HepG2 (cell line): ENCODE data around the gene RAC3. TPM values are rescaled to one million over a fixed set of nuclear protein-coding genes. Genes with fewer than 3 reads are reported as not detected.

ENCODE experiments used
- ATAC-seq: fragments of 200-7000 bp; cut with Tn5 transposase; 3 replicates; pipeline ENCODE4 v1.9.1; 2020; ENCODE audit warnings: mild to moderate bottlenecking, moderate library complexity
- BruUV-seq: library from RNA; stranded (reverse); fragments of 400-500 nt; replicated peaks from 2 replicates; lab custom pipeline; 2021; lab: Mats Ljungman, UMichigan
- CTCF ChIA-PET: fragments of 300-600 bp; formaldehyde crosslinking; extraction: SDS; loops from one replicate; lab custom pipeline; 2021; ENCODE audit warnings: low total read pairs, inconsistent platforms, low intra/inter-chr PET ratio; lab: Yijun Ruan, JAX
- POLR2A ChIA-PET: fragments of 350-600 bp; sonication (Branson Sonifier 250); formaldehyde crosslinking; loops from one replicate; lab custom pipeline; 2020; ENCODE audit warnings: antibody characterized with exemption, inconsistent platforms; lab: Yijun Ruan, JAX
- DNase-seq: peaks from one replicate; pipeline ENCODE4 v3.0.0-alpha.2; 2015; ENCODE audit warnings: low spot score
- FAIRE-seq: peaks from 3 replicates; lab custom pipeline; 2011; peaks lifted over from hg19 to GRCh38; lab: Jason Lieb, UNC
- H2AFZ ChIP-seq: one replicate; pipeline ENCODE4 v1.6.1; 2011; ENCODE audit warnings: low read length, inconsistent platforms
- H3K27ac ChIP-seq: fragments of 300-600 bp; 3 replicates; pipeline ENCODE4 v1.8.0; 2011; ENCODE audit warnings: mixed run types, mild to moderate bottlenecking, mixed read lengths, low read length, inconsistent platforms; ENCODE audit not compliant: insufficient read depth; ENCODE audit errors: extremely low read length
- H3K27me3 ChIP-seq, 2 experiments: fragments of 200-600 bp in 1 of 2; 2 replicates in 1 of 2; 3 replicates in 1 of 2; pipeline versions ENCODE4 v1.6.0 to v1.8.0; 2011; ENCODE audit warnings: low read length in 2 of 2, mild to moderate bottlenecking in 2 of 2, moderate library complexity in 2 of 2, inconsistent platforms in 1 of 2; ENCODE audit not compliant: insufficient read depth in 2 of 2, control insufficient read depth in 1 of 2
- H3K36me3 ChIP-seq, 2 experiments: fragments of 200-600 bp in 1 of 2; replicated peaks in 1 of 2; 2 replicates in 1 of 2; 3 replicates in 1 of 2; pipeline versions ENCODE4 v1.5.1 to v1.8.0; 2011; ENCODE audit warnings: low read length in 2 of 2, inconsistent platforms in 1 of 2; ENCODE audit not compliant: insufficient read depth in 2 of 2, control insufficient read depth in 1 of 2
- H3K4me1 ChIP-seq: 2 replicates; pipeline ENCODE4 v1.5.1; 2012; ENCODE audit warnings: low read length, inconsistent platforms; ENCODE audit not compliant: insufficient read depth
- H3K4me2 ChIP-seq: 2 replicates; pipeline ENCODE4 v1.6.0; 2011; ENCODE audit warnings: low read depth, low read length, inconsistent platforms
- H3K4me3 ChIP-seq, 3 experiments: fragments of 200-600 bp in 1 of 3; sonication (generic), shearing (Covaris generic) in 1 of 3; replicated peaks in 1 of 3; 2 replicates each; pipeline ENCODE4 v1.5.1; 2011 to 2016; ENCODE audit warnings: low read length in 3 of 3, inconsistent platforms in 2 of 3, low read depth in 2 of 3, mild to moderate bottlenecking in 2 of 3, control low read depth in 1 of 3, mixed read lengths in 1 of 3; ENCODE audit not compliant: insufficient read depth in 1 of 3
- H3K79me2 ChIP-seq: one replicate; pipeline ENCODE4 v1.6.1; 2011; ENCODE audit warnings: low read length, inconsistent platforms; ENCODE audit not compliant: insufficient read depth
- H3K9ac ChIP-seq: 2 replicates; pipeline ENCODE4 v1.6.0; 2011; ENCODE audit warnings: mild to moderate bottlenecking, low read depth, low read length, inconsistent platforms; ENCODE audit not compliant: insufficient read depth
- H3K9me3 ChIP-seq: 2 replicates; pipeline ENCODE4 v1.5.1; 2012; ENCODE audit warnings: mild to moderate bottlenecking, low read length
- H4K20me1 ChIP-seq: 2 replicates; pipeline ENCODE4 v1.6.0; 2011; ENCODE audit warnings: inconsistent platforms, mild to moderate bottlenecking, low read length, moderate library complexity; ENCODE audit not compliant: insufficient read depth
- ARID2 ChIP-seq: sonication (generic); formaldehyde crosslinking; IDR thresholded peaks from 2 replicates; pipeline ENCODE4 v1.8.1; 2022; ENCODE audit warnings: mild to moderate bottlenecking, missing genetic modification reagents, borderline replicate concordance
- NFIB ChIP-seq: sonication (generic); formaldehyde crosslinking; IDR thresholded peaks from 2 replicates; pipeline ENCODE4 v1.9.0; 2021; ENCODE audit warnings: missing genetic modification reagents, mild to moderate bottlenecking, borderline replicate concordance
- POLR2AphosphoS2 ChIP-seq: IDR thresholded peaks from 2 replicates; pipeline ENCODE4 v1.6.1; 2011; ENCODE audit warnings: low read depth, low read length, improper control_type of control experiment
- ZNF574 ChIP-seq: sonication (generic); formaldehyde crosslinking; IDR thresholded peaks from 2 replicates; pipeline ENCODE4 v1.4.0; 2020; ENCODE audit warnings: missing genetic modification reagents
- ZNF704 ChIP-seq: sonication (generic); formaldehyde crosslinking; IDR thresholded peaks from 2 replicates; pipeline ENCODE4 v1.8.1; 2023; ENCODE audit warnings: mild to moderate bottlenecking, inconsistent platforms, moderate library complexity, missing genetic modification reagents, borderline replicate concordance
- WGBS: methylation state at CpG from one replicate; pipeline ENCODE4 v1.1.6; 2017; ENCODE audit warnings: low lambda C conversion rate; 5-methylcytosine and 5-hydroxymethylcytosine counted together
- in situ Hi-C: cut with HindIII; loops from 2 replicates; pipeline ENCODE4 v1.10.0; 2017; ENCODE audit warnings: low pct_unique_long_range_greater_than_20kb; ENCODE audit not compliant: extremely low pct_ligation_motif_present
- intact Hi-C: fragments of 100-400 bp; cut with micrococcal nuclease; formaldehyde crosslinking; loops from one replicate; pipeline ENCODE4 v1.10.0; 2022; ENCODE audit not compliant: unreplicated experiment
- polyA plus RNA-seq, 8 experiments: library from polyadenylated mRNA; depleted of rRNA in 3 of 8; stranded (reverse) in 7 of 8; unstranded in 1 of 8; fragments of >200 nt; fragmentation: Illumina TruSeq in 4 of 8; extraction: Trizol in 4 of 8; gene quantifications; 2 replicates each; pipeline versions ENCODE4 v1.2.1 to v1.2.3, GENCODE V29; 2011 to 2016; ENCODE audit warnings: low read depth in 4 of 8, missing spikeins in 1 of 8, mixed read lengths in 1 of 8; ENCODE audit not compliant: insufficient read depth in 1 of 8
- total RNA-seq, 5 experiments: library from RNA; depleted of rRNA; stranded (reverse); fragments of >200 nt; fragmentation: Illumina TruSeq; extraction: Trizol; gene quantifications; 2 replicates each; pipeline ENCODE4 v1.2.3, GENCODE V29; 2016; ENCODE audit warnings: low read depth in 1 of 5

RAC3 gene
- total and polyA plus RNA-seq, 2 of the 13 experiments (the other 11 are each of a cell fraction or from before 2014, with no cell fraction given), result 10.5 to 21.3 TPM

GRCh38 chr17:82063424-82064415, 32.2 kb downstream of the RAC3 start:
- BruUV-seq, result no TSS peak
- Histone ChIP-seq H3K79me2 (peaks cover 20% of the 10 kb centered on the region), H2AFZ (no peak overlapping the region)
- 72% methylated on average over 15 of the region's 20 CpGs for WGBS
- 0 out of 2 replicates have a peak, but pooled peaks have one; percentile 38 for TF ChIP-seq POLR2AphosphoS2
- 0 out of 2 replicates have a peak, but pooled peaks have one; percentile 27 for TF ChIP-seq NFIB (CRISPR knock-in tag)
- TF ChIP-seq ZNF574 (CRISPR knock-in tag), result no peak
- 0 out of 2 replicates have a peak, but pooled peaks have one; percentile 3 for TF ChIP-seq ZNF704 (CRISPR knock-in tag)
- TF ChIP-seq ARID2 (CRISPR knock-in tag), result no peak
- TF ChIP-seq, all 625 proteins: peak for 3
- intact Hi-C loops, result no loop called here
- POLR2A ChIA-PET, result interaction anchor here (0.6 to 3.4 kb wide), 7 partner anchors 7 to 35 kb away, joined by 3 to 14 read pairs (median 3); partner anchors contain the start of gene DCXR
- Histone ChIP-seq H3K36me3 (peaks cover 28 to 47% of the 10 kb centered on the region in 2 experiments), H4K20me1 (no peaks in the 10 kb centered on the region), H3K4me1 (peaks cover 28% of the 10 kb centered on the region), H3K9ac (peak overlapping the region; percentile 95), H3K27me3 (no peaks in the 10 kb centered on the region), H3K9me3 (no peaks in the 10 kb centered on the region), H3K4me2 (peak overlapping the region; percentile 96), H3K27ac (peak overlapping the region; percentile 10), H3K4me3 (peak overlapping the region; percentile 69 to 99 (median 92); a peak in 5 of 6 replicates)
- peak; percentile 1; the same call in 1 of the 3 replicates for ATAC-seq
- in situ Hi-C loops, result no loop called here
- CTCF ChIA-PET, result no interaction called here
- no peak for DNase-seq
- FAIRE-seq, result no peak
